ENCODE results near the gene NTM.

NTM gene

GRCh38 chr11:131644204-131644795, 273.9 kb downstream of the NTM start:
- no peak for DNase-seq (ENCODE audit: low read depth in 2 of 2)

- DNase-seq (ENCODE audit: low read depth in 2 of 2): no peak
Measured at GRCh38 chr11:131645237-131645636, 274.8 kb downstream of the NTM start.

DNA sequence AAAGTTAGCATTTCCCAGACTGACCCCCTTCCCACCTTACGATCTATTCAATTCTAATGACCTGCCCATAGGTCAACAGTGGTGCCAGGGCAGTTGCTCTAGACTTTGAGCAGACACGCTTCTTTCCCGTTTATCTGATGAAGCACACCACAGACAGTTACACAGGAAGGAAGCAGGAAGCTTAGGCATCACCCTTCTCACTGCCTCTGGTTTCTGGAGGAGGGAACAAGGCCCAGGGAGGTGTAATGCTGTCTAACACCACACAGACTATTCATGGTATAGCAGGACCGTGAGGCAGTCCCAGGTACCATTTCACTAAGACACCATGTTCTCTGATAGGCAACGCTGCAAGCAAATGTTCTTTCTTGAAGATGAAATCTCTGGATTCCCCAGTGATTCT, 279.4 kb downstream of the NTM start:
- DNase-seq (ENCODE audit: low read depth in 2 of 2): no peak

DNA sequence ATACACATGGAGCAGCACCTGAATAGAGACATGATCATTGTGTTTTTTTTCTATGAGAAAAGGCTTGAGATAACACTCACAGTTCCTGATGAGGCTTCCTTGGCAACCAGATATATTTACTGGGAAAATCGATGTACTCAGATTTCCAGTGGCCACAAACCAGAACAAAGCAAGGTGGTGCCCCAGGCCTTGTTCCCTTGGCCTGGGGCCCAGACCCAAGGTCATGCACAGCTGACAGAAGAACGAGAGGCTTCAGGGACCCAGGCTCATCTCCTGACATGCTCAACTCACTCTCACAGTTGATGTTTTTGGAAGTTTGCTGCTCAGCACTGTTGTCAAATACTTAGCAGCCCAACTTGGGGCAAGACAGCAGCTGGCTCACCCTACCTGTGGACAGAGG, 281.8 kb downstream of the NTM start:
- no peak for DNase-seq (ENCODE audit: low read depth in 2 of 2)

- DNase-seq (ENCODE audit: low read depth in 2 of 2): no peak
Measured at GRCh38 chr11:131653260-131653659, 282.8 kb downstream of the NTM start.

DNA sequence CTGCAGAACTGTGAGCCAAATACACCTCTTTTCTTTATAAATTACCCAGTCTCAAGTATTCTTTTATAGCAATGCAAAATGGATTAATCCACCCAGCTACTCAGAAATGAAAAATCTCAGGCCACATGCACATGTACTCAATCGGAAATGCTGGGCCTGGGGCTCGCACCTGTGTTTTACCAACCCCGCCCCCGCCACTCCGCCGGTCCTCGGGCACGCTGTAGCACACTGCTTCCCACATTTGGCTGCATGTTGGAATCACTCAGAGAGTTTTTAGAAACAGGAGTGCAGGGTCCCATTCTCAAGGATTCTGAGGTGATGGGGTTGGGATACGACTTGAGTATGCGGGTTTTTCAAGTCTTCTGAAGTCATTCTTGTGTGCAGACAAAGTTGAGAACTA, 284.4 kb downstream of the NTM start:
- DNase-seq (ENCODE audit: low read depth in 2 of 2): no peak

GRCh38 chr11:131656179-131656838, 285.9 kb downstream of the NTM start:
- DNase-seq (ENCODE audit: low read depth in 2 of 2): no peak

DNA sequence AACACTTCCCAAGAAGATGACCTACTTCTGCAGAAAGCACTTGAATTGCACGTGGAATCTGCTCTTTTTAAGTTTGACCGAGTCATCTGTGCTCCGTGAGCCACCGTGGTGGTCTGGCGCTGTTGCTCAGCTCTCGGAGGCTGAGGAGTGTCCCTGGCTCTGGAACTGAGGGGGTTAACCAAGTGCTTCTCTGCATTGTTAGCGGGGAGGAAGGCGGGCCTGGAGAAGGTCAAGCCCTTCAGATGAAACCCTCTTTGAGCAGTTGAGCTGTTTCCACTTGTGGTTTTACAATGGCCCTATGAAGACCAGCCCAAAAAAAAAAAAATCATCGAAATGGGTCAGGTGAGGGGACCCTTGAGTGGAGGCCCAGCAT, 286.4 kb downstream of the NTM start:
- DNase-seq (ENCODE audit: low read depth in 2 of 2): no peak

DNA sequence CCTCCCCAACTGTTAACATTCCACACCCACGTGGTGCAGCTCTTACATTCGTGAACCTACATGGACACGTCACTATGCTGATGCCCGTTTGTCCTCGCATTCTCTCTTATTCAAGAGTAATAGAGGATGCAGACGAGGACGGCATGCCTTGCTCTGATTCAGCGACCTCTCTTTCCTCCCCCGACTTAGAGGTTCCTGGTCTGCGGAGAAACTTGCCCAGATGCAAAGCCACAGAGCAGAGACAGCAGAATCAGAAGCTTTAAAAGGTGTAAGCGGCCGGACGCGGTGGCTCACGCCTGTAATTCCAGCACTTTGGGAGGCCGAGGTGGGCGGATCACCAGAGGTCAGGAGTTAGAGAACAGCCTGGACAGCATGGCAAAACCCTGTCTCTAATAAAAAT, 288.0 kb downstream of the NTM start:
- no peak for DNase-seq (ENCODE audit: low read depth in 2 of 2)

DNA sequence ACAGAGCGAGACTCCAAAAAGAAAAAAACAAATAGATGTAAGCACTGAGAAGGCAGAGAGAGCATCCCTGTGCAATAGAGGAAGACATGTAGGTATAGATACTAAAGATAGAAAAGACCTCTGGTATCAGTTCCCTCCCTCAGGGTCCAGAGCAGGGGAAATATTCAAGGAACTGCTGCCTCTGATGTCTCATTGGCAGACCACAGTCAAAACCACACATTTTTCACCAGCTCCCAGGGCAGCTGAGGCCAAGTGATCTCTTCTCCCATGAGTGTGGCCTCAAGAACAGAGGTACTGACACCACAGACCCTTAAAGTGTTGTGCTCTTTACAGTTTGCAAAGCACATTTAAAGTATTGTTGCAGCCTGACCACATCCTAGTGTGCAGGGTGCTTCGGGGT, 288.5 kb downstream of the NTM start:
- no peak for DNase-seq (ENCODE audit: low read depth in 2 of 2)

GRCh38 chr11:131659931-131660330, 289.5 kb downstream of the NTM start:
- DNase-seq (ENCODE audit: low read depth in 2 of 2): no peak

DNA sequence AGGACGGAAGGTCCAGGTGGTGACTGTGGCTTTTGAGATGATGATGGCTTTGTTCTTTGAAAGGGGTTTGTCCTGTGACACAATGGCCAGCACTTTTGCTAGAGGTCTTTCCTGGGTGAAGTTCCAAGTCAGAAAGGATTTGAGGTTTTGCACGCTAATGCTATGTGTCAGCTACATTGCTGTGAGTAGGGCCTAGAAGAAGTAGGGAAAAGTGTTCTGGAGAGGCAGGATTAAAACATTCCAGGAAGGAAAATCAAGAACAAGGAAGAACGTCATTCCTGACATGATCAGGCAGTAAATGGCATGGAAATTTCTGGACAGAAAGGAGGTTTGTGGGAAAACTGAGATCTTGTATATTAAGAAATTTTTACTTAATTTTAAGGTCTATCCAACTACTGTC, 290.7 kb downstream of the NTM start:
- no peak for DNase-seq (ENCODE audit: low read depth in 2 of 2)

DNA sequence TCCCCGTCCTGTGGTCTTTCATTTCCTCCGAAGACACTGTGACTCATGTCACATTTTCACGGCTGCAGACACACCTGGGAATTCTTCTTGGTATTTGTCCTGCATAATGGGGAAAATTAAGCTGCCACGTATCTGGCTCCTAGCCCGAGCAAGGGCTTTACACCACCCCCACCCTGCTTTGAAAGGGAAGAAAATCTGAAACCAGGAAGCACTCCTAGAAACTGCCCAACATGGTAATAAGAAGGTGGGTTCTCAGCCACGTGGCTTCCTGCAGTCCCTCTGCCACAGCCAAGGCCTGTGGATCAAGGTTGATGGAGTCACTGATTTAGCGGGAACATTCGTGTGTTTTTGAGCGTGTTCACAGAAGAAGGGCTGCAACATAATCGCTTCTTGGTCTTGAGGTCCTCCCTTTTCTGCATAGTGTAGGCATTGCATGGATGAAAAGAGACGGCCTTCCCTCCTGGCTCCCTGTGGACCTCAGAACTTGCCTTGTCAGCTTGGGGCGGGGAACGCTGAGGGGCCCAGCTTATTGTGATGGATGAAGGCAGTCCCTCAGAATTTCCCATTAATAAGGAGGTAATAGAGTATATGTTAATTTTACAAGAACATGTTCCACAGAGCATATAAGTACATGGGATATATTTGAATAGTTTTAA, 292.0 kb downstream of the NTM start:
- no peak for DNase-seq (ENCODE audit: low read depth in 2 of 2)

GRCh38 chr11:131662993-131663392, 292.6 kb downstream of the NTM start:
- no peak for DNase-seq (ENCODE audit: low read depth in 2 of 2)

DNA sequence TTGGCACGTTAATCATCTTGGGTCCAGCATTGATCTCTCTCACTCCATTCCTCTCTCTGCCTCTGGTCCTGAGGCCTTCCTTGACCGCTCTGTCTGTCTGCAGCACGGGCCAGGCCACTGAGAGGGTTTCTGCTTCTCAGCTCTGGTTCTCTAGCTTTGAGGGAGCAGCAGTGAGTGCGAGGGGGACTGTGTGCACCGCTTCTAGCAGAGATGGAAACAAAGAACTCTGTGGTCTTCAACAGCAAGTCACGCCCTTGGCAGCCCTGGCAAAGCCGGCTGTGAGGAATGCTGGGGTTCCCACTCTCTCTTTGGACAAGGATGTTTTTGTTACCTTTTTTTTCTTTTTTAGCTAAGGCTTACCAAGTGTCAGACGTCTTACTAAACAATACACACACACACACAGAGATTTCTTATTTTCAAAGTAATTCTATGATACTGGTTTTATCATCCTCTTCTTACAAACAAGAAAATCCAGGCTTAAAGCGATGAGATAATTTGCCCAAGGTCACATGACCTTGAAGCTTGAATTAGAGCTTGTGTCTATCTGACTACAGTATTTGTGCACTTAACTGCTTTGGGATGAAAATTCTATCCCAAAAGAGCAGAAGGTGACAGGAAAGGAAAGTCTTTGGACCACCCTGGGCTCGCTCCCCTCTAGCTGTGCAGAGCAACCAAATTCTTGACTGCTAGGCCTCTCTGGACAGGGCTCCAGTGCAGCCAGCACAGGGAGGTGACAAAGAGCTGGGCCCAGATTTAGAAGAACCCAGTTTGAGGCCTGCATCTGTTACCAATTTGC, 293.2 kb downstream of the NTM start:
- no peak for DNase-seq (ENCODE audit: low read depth in 2 of 2)

- no peak for DNase-seq (ENCODE audit: low read depth in 2 of 2)
Measured at GRCh38 chr11:131664293-131664692, 293.9 kb downstream of the NTM start.

GRCh38 chr11:131664816-131665215, 294.4 kb downstream of the NTM start:
- DNase-seq (ENCODE audit: low read depth in 2 of 2): no peak

- DNase-seq (ENCODE audit: low read depth in 2 of 2): no peak
Measured at GRCh38 chr11:131665344-131665968, 295.0 kb downstream of the NTM start.

- no peak for DNase-seq (ENCODE audit: low read depth in 2 of 2)
Measured at GRCh38 chr11:131666006-131666405, 295.6 kb downstream of the NTM start.

GRCh38 chr11:131666617-131667016, 296.2 kb downstream of the NTM start:
- DNase-seq (ENCODE audit: low read depth in 2 of 2): no peak

- DNase-seq (ENCODE audit: low read depth in 2 of 2): no peak
Measured at GRCh38 chr11:131667566-131667965, 297.2 kb downstream of the NTM start.
